ENCODE measurements around the gene IGFBPL1. TPM values are rescaled to one million over a fixed set of nuclear protein-coding genes. Genes with fewer than 3 reads are reported as not detected.
A peak's percentile ranks its signal among the peaks of the same experiment; 100 is the strongest.

The IGFBPL1 gene
- total and polyA plus RNA-seq, 8 donors: 1.2 to 5.9 (median 1.6) TPM

- ATAC-seq (no peak), DNase-seq (no peak)
- TF ChIP-seq CTCF (IDR thresholded peaks at IDR 0.05): no peak
- no peak overlapping the region for H3K27ac ChIP-seq
- H3K4me3 ChIP-seq: no peak overlapping the region
- no peaks in the 10 kb centered on the region for H3K9me3 ChIP-seq
- H3K36me3 ChIP-seq: no peaks in the 10 kb centered on the region
- no peaks in the 10 kb centered on the region for H3K27me3 ChIP-seq
- intact Hi-C loops (cut with DNase I): no loop called here
- H3K4me1 ChIP-seq: no peaks in the 10 kb centered on the region
These were observed 49.2 kb downstream of the IGFBPL1 start for GRCh38 chr9:38374847-38375571.

GRCh38 chr9:38373679-38374078, 50.6 kb downstream of the IGFBPL1 start:
- ATAC-seq: no peak
- Histone ChIP-seq H3K9me3 (no peaks in the 10 kb centered on the region), H3K27ac (no peak overlapping the region), H3K36me3 (no peaks in the 10 kb centered on the region), H3K4me3 (no peak overlapping the region), H3K4me1 (no peaks in the 10 kb centered on the region), H3K27me3 (no peaks in the 10 kb centered on the region)
- DNase-seq: no peak
- intact Hi-C loops (cut with DNase I): no loop called here
- TF ChIP-seq CTCF (IDR thresholded peaks at IDR 0.05): no peak

DNA sequence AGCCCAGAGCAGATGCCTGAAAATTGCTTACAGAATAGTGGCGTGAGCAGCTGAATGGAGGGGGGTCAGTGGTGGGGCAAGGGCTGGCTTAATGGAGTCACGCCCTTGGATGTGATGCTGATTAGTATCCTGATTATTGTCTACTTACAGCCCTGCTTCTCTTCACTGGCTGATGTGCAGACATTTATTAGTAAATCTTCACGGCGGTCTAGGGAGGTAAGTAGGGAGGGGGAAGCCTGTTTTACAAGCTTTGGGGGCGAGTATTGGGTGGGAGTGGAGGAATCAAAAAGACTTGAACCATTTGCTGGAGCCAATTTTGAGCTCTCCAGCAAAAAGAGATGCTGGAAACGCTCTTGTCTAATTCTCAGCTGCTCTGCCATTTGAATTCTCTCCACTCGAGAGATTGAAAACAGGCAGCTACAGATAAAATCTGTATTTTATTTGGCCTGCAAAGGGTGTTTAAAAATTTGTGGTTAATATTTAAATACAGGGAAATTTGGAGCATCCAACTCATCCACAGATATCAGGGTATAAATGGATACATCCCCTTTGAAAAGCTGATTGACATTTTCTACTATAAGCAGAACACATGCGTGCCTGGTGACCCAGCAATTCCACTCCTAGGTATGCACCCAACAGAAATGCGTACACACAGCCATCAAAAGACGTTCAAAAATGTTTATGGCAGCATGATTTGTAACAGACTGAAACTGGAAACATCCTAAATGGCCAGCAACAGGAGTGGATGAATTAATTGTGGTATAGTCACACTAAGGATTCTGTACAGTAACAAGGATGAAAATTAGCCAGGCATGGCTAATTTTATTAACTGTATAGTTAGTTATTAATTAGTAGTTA, 51.3 kb downstream of the IGFBPL1 start:
- no peak for TF ChIP-seq CTCF (IDR thresholded peaks at IDR 0.05)
- Histone ChIP-seq H3K4me1 (no peaks in the 10 kb centered on the region), H3K9me3 (no peaks in the 10 kb centered on the region), H3K4me3 (no peak overlapping the region), H3K36me3 (no peaks in the 10 kb centered on the region), H3K27me3 (no peaks in the 10 kb centered on the region), H3K27ac (no peak overlapping the region)
- ATAC-seq: no peak
- intact Hi-C loops (cut with DNase I): no loop called here
- DNase-seq: no peak

DNA sequence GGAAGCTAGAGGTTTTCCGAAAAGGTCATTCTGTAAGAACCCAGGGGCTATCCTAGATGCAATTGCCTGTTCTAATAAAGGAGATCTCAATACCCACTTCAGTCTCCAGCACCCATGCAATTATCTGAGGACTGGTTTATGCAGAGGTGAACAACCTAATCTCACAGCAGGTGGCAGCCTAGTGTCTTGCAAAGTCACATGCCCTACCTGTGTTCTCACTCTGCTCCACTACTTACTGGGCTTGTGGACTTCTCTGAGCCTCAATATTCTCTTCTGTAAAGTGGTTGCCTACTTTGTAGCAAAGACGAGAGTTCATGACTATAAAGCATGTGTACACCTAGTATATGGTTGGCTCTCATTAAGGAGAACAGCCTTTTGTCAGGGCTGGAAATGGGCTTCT, 52.8 kb downstream of the IGFBPL1 start:
- Histone ChIP-seq H3K36me3 (no peaks in the 10 kb centered on the region), H3K9me3 (no peaks in the 10 kb centered on the region), H3K4me1 (no peaks in the 10 kb centered on the region), H3K4me3 (no peak overlapping the region), H3K27me3 (no peaks in the 10 kb centered on the region), H3K27ac (no peak overlapping the region)
- intact Hi-C loops (cut with DNase I): no loop called here
- no peak for DNase-seq
- no peak for TF ChIP-seq CTCF (IDR thresholded peaks at IDR 0.05)
- peak; percentile 96 for ATAC-seq

DNA sequence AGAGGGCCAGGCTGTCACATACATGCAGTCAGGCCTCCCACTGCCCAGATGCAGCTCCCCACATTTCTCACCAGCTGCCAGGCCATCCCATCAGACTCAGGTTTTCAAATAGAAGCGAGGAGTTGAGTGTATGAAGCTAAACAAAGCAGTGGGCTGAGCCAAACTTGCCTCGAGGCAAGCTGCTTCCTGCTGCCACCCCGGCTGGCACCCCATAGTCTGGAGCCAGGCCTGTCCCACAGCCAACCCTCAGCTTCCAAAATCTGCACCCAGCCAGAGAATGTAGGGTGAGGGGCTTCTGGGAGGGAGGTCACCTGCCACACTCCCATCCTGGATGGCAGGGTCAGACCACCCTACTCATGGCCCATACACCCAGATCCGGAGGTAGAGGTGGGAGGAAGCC, 54.1 kb downstream of the IGFBPL1 start:
- DNase-seq: peak in 1 of 4 donors; percentile 26
- intact Hi-C loops (cut with DNase I): no loop called here
- TF ChIP-seq CTCF (IDR thresholded peaks at IDR 0.05): no peak

More for the DNA sequence above, 54.1 kb downstream of the IGFBPL1 start:
- Histone ChIP-seq H3K4me1 (no peaks in the 10 kb centered on the region), H3K27ac (no peak overlapping the region), H3K4me3 (no peak overlapping the region), H3K9me3 (no peaks in the 10 kb centered on the region), H3K27me3 (no peaks in the 10 kb centered on the region), H3K36me3 (no peaks in the 10 kb centered on the region)
- no peak for ATAC-seq
